ENCODE data around the gene ITPRIPL1.
A peak's percentile ranks its signal among the peaks of the same experiment; 100 is the strongest.

ITPRIPL1 gene

DNA sequence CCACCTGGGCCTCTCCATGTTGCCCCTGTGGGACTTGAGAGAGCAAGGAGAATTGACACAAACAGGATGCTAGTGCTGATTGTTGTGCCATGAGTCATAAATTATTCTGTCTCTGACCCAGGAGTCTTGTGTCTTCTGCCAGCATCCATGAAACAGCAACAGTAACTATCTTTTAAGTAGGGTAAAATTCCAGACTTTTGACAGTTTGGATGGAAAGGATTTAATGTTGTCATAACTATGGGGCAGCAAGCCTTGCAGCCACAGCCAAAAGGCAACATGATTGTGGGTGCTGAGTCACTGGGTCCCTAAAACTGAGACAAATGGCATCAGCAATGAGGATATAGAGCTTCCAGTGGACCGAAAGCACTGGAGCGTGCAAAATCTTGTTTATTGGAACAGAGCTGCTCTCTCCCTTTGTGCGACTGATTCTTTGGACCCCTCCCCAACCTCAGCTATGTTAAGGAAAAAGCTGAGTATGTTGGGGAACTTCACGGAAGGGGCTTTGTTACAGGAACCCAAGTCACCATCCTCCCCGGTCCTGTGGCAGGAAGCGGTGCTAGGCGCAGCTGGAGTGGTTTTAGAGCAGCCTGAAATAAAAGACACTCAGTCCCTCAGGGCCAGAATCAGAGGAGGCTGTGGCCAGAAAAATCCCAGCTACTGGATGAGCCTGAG lies 9.6 kb upstream of the ITPRIPL1 start:
- ATAC-seq (replicated peaks): peak; percentile 56 to 57
- Mint-ChIP-seq H3K27ac (peak overlapping the region; percentile 25), H3K4me1 (peaks cover 20 to 27% of the 10 kb centered on the region in 2 donors), H3K4me3 (peak overlapping the region in 1 of 2 donors; percentile 11), H3K36me3 (peaks cover 3 to 8% of the 10 kb centered on the region in 2 donors), H3K9me3 (no peaks in the 10 kb centered on the region), H3K27me3 (no peaks in the 10 kb centered on the region)
- no peak for DNase-seq

GRCh38 chr2:96316999-96317398 lies 8.1 kb upstream of the ITPRIPL1 start:
- no peak for DNase-seq
- Mint-ChIP-seq H3K4me3 (no peak overlapping the region), H3K36me3 (peaks cover 3 to 8% of the 10 kb centered on the region in 2 donors), H3K27me3 (no peaks in the 10 kb centered on the region), H3K4me1 (peaks cover 23 to 29% of the 10 kb centered on the region in 2 donors), H3K9me3 (no peaks in the 10 kb centered on the region), H3K27ac (no peak overlapping the region)
- ATAC-seq (replicated peaks): no peak

DNA sequence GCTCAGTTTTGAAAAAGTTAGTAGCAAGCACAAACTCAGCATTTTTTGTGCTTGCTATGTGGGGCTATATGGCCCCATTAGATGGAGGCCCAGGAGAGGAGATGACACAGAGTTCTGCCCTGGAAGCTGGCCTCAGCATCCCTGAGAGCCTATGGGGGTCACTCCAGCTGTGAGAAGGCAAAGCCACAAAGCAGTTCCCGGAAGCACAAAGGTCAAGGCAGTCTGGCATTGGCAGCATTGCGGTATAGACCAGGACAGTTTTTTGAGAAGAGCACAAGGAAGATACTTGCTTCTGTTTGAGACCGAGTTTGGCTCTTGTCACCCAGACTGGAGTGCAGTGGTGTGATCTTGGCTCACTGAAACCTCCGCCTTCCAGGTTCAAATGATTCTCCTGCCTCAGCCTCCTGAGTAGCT lies 7.5 kb upstream of the ITPRIPL1 start:
- Mint-ChIP-seq H3K4me1 (peaks cover 22 to 28% of the 10 kb centered on the region in 2 donors), H3K36me3 (peaks cover 3 to 8% of the 10 kb centered on the region in 2 donors), H3K4me3 (no peak overlapping the region), H3K27ac (no peak overlapping the region), H3K27me3 (no peaks in the 10 kb centered on the region), H3K9me3 (no peaks in the 10 kb centered on the region)
- ATAC-seq (replicated peaks) (no peak), DNase-seq (no peak)

- Mint-ChIP-seq H3K27ac (no peak overlapping the region), H3K27me3 (no peaks in the 10 kb centered on the region), H3K9me3 (no peaks in the 10 kb centered on the region), H3K4me1 (peaks cover 28 to 33% of the 10 kb centered on the region in 2 donors), H3K4me3 (no peak overlapping the region), H3K36me3 (peaks cover 3 to 8% of the 10 kb centered on the region in 2 donors)
- no peak for DNase-seq
- no peak for ATAC-seq (replicated peaks)
Observed at GRCh38 chr2:96318723-96319122, 6.4 kb upstream of the ITPRIPL1 start.

DNA sequence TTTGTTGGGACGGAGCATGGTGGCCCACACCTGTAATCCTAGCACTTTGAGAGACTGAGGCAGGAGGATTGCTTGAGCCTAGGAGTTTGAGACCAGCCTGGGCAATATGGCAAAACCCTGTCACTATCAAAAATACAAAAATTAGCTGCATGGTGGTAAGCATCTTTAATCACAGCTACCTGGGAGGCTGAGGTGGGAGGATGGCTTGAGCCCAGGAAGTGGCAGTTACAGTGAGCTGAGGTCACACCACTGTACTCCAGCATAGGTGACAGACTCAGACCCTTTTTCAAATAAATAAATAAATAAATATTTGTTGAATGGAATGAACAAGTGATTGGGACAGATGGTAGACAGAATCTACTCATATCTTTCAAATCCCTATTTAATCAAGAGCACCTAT lies 5.7 kb upstream of the ITPRIPL1 start:
- ATAC-seq (replicated peaks) (no peak), DNase-seq (no peak)
- Mint-ChIP-seq H3K4me1 (peaks cover 28 to 33% of the 10 kb centered on the region in 2 donors), H3K36me3 (peaks cover 3 to 8% of the 10 kb centered on the region in 2 donors), H3K27ac (peak overlapping the region; percentile 37), H3K27me3 (no peaks in the 10 kb centered on the region), H3K4me3 (no peak overlapping the region), H3K9me3 (no peaks in the 10 kb centered on the region)

DNA sequence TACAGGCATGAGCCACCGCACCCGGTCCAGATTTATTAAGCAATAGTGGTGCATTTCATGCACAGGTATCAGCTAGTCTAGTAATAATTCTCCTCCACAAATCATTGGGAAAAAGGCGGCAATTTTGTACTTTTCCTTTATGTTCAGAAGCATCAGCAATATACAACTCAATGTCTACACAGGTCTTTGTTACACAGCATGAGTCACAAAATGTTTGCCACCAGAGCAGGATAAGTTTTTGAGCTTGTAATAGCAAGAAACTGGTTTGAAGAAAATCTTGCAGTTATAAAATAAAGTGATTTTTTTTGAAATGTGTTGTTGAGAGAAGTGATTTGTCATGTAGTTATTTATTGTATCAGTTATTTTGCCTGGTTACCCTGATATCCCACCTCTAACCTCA lies 4.8 kb upstream of the ITPRIPL1 start:
- DNase-seq (no peak), ATAC-seq (replicated peaks) (no peak)
- Mint-ChIP-seq H3K27ac (no peak overlapping the region), H3K4me3 (peak overlapping the region; percentile 90 to 92), H3K27me3 (no peaks in the 10 kb centered on the region), H3K9me3 (no peaks in the 10 kb centered on the region), H3K36me3 (peaks cover 3 to 8% of the 10 kb centered on the region in 2 donors), H3K4me1 (peaks cover 30 to 41% of the 10 kb centered on the region in 2 donors)

DNA sequence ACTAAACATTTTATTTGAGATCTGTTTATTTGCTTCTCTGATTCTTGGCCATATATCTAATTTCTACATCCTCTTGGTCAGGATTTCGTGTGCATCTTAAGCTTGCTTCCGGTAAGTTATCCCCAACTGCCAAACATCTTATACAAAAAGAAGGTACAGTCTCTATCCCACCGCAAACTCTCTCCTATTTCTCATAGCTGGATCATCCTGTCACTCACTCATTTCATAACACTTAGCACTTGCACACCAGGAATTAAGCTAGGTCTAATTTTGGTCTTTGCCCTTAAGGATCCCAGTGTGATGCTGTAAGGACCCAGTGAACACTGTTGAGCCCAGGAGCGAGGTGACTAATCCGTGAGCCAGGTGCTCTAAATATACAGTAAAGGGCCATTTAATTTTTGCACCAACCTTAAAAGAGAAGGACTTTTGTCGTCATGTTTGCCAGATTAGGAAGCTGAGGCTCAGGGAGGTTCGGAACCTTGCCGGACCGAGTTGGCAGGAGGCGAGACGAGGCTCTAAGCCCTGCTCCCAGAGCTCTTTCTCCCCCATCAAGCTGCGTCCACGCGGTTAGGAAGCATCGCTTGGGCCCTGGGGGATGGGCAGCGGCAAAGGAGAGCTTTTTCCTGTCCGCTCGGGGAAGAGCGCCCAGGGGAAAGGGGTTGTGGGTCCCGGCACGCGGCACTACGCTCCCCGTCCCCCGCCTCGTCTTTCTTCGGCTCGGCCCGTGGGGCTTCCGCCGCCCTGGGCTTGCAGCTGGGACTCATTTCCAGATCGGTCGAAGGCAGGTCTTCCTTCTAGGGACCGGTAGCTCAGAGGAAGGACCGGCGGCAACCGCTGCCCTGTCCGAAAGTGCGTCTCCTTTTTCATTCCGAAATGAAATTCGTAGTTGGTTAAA lies 4.1 kb upstream of the ITPRIPL1 start:
- ATAC-seq (replicated peaks) (peak; percentile 31 to 42), DNase-seq (peak; percentile 26)
- Mint-ChIP-seq H3K9me3 (no peaks in the 10 kb centered on the region), H3K27ac (peak overlapping the region; percentile 40), H3K27me3 (no peaks in the 10 kb centered on the region), H3K36me3 (peaks cover 3 to 8% of the 10 kb centered on the region in 2 donors), H3K4me1 (peaks cover 30 to 41% of the 10 kb centered on the region in 2 donors), H3K4me3 (peak overlapping the region; percentile 90 to 92)

DNA sequence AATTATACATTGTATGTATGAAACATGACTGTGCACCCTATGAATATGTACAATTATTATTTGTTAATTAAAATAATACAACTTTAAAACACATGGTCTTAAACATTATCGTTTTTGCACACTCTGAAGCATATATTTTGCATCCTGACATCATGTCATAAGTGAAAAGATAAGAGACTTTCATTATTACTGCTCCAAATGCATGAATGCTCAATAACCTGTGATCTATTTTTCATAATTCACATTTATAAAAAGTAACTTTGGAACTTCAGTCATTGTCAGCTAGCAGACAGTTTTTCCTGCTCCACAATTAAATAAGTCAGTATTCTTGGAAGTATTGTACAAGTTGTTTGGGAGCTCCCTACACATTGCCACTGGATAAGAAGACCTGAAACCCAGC lies 1.3 kb upstream of the ITPRIPL1 start:
- no peak overlapping the region for H3K4me3 Mint-ChIP-seq
- ATAC-seq (replicated peaks): no peak
- H3K9me3 Mint-ChIP-seq: no peaks in the 10 kb centered on the region
- H3K27ac Mint-ChIP-seq: no peak overlapping the region
- H3K36me3 Mint-ChIP-seq: peaks cover 12 to 22% of the 10 kb centered on the region in 2 donors
- no peak for DNase-seq
- no peaks in the 10 kb centered on the region for H3K27me3 Mint-ChIP-seq
- peaks cover 31 to 42% of the 10 kb centered on the region in 2 donors for H3K4me1 Mint-ChIP-seq

DNA sequence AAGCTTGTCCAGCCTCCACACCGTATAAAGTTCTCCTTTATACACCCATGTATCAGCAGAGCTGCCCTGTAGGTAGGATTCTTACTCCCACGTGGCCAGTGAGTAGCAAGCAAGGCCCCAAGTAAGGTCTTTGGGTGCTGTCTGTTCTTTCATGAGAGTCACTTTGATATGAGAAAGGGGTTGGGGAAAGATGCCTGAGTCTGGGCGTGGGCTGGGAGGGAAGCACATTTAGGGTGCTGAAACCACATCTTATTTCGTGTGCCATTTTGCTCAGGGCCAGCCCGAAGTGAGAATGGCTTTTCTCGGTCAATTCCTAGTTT lies 436 bp upstream of the ITPRIPL1 start:
- Mint-ChIP-seq H3K36me3 (peaks cover 12 to 19% of the 10 kb centered on the region in 2 donors), H3K4me1 (peaks cover 27 to 37% of the 10 kb centered on the region in 2 donors), H3K27ac (peak overlapping the region; percentile 90), H3K9me3 (no peaks in the 10 kb centered on the region), H3K4me3 (peak overlapping the region; percentile 86), H3K27me3 (no peaks in the 10 kb centered on the region)
- peak; percentile 9 for DNase-seq
- ATAC-seq (replicated peaks): peak; percentile 0 to 1

- peak; percentile 14 to 17 for ATAC-seq (replicated peaks)
- peak overlapping the region; percentile 86 for H3K4me3 Mint-ChIP-seq
- H3K27me3 Mint-ChIP-seq: no peaks in the 10 kb centered on the region
- peaks cover 12 to 19% of the 10 kb centered on the region in 2 donors for H3K36me3 Mint-ChIP-seq
- H3K4me1 Mint-ChIP-seq: peaks cover 24 to 32% of the 10 kb centered on the region in 2 donors
- peak overlapping the region; percentile 90 for H3K27ac Mint-ChIP-seq
- DNase-seq: no peak
- no peaks in the 10 kb centered on the region for H3K9me3 Mint-ChIP-seq
Observed at GRCh38 chr2:96325884-96326255, 753 bp downstream of the ITPRIPL1 start.

DNA sequence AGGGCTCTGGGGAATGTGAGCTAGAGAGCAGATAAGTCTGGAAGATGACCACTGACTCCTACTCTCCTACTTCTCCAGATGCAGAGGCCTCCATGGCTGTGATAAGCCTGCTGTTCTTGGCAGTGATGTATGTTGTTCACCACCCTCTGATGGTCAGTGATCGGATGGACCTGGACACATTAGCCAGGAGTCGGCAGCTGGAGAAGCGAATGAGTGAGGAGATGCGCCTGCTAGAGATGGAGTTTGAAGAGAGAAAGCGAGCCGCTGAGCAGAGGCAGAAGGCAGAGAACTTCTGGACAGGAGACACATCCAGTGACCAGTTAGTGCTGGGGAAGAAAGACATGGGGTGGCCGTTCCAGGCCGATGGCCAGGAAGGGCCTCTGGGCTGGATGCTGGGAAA lies 1.4 kb downstream of the ITPRIPL1 start:
- Mint-ChIP-seq H3K36me3 (peaks cover 12 to 19% of the 10 kb centered on the region in 2 donors), H3K9me3 (no peaks in the 10 kb centered on the region), H3K4me1 (peaks cover 23 to 30% of the 10 kb centered on the region in 2 donors), H3K4me3 (no peak overlapping the region), H3K27me3 (no peaks in the 10 kb centered on the region), H3K27ac (no peak overlapping the region)
- DNase-seq (no peak), ATAC-seq (replicated peaks) (no peak)

- no peak for ATAC-seq (replicated peaks)
- Mint-ChIP-seq H3K36me3 (peaks cover 12 to 19% of the 10 kb centered on the region in 2 donors), H3K4me1 (peaks cover 21 to 30% of the 10 kb centered on the region in 2 donors), H3K27ac (no peak overlapping the region), H3K4me3 (no peak overlapping the region), H3K27me3 (no peaks in the 10 kb centered on the region), H3K9me3 (no peaks in the 10 kb centered on the region)
- no peak for DNase-seq
Observed at GRCh38 chr2:96326990-96327820, 2.1 kb downstream of the ITPRIPL1 start.

- Mint-ChIP-seq H3K27me3 (no peaks in the 10 kb centered on the region), H3K4me3 (no peak overlapping the region), H3K4me1 (peaks cover 23 to 37% of the 10 kb centered on the region in 2 donors), H3K36me3 (peaks cover 17 to 19% of the 10 kb centered on the region in 2 donors), H3K27ac (no peak overlapping the region), H3K9me3 (no peaks in the 10 kb centered on the region)
- ATAC-seq (replicated peaks) (no peak), DNase-seq (no peak)
Observed at GRCh38 chr2:96329456-96329855, 4.3 kb downstream of the ITPRIPL1 start.

- Mint-ChIP-seq H3K36me3 (peaks cover 17 to 19% of the 10 kb centered on the region in 2 donors), H3K27ac (no peak overlapping the region)
Observed at GRCh38 chr2:96329874-96330273, 4.8 kb downstream of the ITPRIPL1 start.

More at GRCh38 chr2:96329874-96330273, 4.8 kb downstream of the ITPRIPL1 start:
- DNase-seq (no peak), ATAC-seq (replicated peaks) (no peak)
- no peaks in the 10 kb centered on the region for H3K27me3 Mint-ChIP-seq
- no peaks in the 10 kb centered on the region for H3K9me3 Mint-ChIP-seq
- peaks cover 26 to 37% of the 10 kb centered on the region in 2 donors for H3K4me1 Mint-ChIP-seq
- no peak overlapping the region for H3K4me3 Mint-ChIP-seq

Measured in stimulated activated naive B cell treated with anti-CD40 and anti-IgM and Interleukin-4, amounts not matched to agents 10 μg/mL and 1 μg/mL and 100 μg/mL, for 72 hours (primary cell).